ENCODE measurements around the gene PRKN.

- TF ChIP-seq POLR2A (IDR thresholded peaks at IDR 0.05) (no peak), CTCF (IDR thresholded peaks at IDR 0.05) (no peak)
These were observed 627.5 kb downstream of the PRKN start for GRCh38 chr6:162100096-162100495.
